AG09309 (cell line): ENCODE data around the gene RSPH10B2.
"Not testable (repeated sequence)": the region's sequence is repeated elsewhere in the genome, so short reads cannot be mapped to it uniquely, and the experiment has no call there.

ENCODE experiments used
- DNase-seq: peaks from one replicate; pipeline ENCODE4 v3.0.0-alpha.2; 2010; ENCODE audit warnings: low read depth
- H3K4me3 ChIP-seq: 2 replicates; pipeline ENCODE4 v1.5.1; 2011; ENCODE audit warnings: mild to moderate bottlenecking, low read depth, low read length, moderate library complexity; ENCODE audit not compliant: control insufficient read depth
- CTCF ChIP-seq: IDR thresholded peaks from 2 replicates; pipeline ENCODE4 v1.5.1; 2011; ENCODE audit warnings: mild to moderate bottlenecking, low read depth, low read length, inconsistent platforms; ENCODE audit not compliant: insufficient read depth, control insufficient read depth; ENCODE audit errors: missing control alignments

Gene RSPH10B2

DNA sequence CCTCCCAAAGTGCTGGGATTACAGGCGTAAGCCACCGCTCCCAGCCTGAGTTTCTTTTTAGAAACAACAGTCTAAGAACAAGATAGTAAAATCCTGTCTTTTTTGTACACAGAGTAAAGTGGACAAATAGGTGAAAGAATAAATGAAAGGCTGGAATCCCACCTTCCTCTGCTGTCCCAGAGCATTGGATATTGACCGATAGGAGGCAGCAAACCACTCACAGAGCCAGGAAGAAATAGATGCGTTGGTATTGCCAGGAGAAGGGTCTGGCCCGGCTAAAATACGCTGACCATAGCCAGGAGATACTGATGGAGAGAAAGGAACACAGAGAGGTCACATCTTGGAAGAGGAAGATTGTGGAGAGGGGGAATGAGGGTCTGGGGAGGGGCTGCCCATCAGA, 35.8 kb upstream of the RSPH10B2 start:
- no peak overlapping the region for H3K4me3 ChIP-seq
- no peak for DNase-seq

GRCh38 chr7:6724351-6724750, 29.6 kb upstream of the RSPH10B2 start:
- H3K4me3 ChIP-seq, DNase-seq: not testable (repeated sequence)

More for the DNA sequence above, 35.8 kb upstream of the RSPH10B2 start:
- TF ChIP-seq CTCF, result peak; percentile 16

DNA sequence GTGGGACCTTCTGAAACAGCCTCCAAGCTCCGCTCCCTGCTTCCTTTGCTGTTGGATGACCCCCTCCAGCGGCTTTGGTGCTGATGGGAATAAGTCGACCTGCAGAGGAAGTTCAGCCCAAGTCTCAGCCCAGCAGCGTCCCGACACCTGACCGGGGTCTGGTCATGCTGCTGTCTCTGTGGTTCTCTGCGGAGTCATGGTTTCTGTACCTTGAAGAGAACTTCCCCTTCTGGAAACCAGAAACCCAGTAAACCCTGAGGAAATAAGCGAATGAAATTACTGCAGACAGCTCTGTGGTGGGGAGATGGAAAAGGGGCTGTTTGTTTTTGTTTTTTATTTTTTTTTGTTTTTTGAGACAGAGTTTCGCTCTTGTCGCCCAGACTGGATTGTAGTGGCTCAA, 28.9 kb upstream of the RSPH10B2 start:
- no peak for DNase-seq
- H3K4me3 ChIP-seq, result no peak overlapping the region

DNA sequence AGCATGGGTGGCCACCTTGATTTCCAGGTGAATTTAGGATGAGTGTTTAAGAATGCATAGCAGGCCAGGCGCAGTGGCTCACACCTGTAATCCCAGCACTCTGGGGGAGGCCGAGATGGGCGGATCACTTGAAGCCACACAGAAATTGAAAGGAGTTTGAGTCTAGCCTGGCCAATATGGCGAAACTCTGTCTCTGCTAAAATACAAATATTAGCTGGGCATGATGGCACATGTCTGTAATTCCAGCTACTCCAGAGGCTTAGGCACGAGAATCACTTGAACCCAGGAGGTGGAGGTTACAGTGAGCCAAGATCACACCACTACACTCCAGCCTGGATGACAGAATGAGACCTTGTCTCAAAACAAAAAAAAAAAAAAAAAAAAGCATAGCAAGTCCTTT, 27.6 kb upstream of the RSPH10B2 start:
- not testable (repeated sequence) for DNase-seq, H3K4me3 ChIP-seq

More for the DNA sequence above, 28.9 kb upstream of the RSPH10B2 start:
- TF ChIP-seq CTCF, result no peak

DNA sequence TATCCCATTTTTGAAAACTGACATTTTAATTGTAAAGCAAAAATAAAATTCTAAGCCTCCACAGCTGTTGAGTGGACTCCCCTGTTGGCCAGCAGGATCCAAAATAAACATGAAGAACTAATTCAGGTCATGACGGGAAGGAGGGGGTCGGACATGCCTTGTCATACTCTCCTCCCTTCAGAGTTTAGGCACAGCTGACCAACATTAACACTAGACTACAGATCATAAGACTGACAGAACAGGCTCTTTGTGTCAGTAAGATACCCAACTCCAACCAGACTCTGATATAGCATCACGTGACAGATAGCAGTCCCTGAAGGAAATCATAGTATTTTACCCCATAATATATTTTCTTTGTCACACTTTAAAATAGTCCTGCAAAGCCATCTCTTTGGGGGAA, 26.2 kb upstream of the RSPH10B2 start:
- TF ChIP-seq CTCF, result no peak
- no peak overlapping the region for H3K4me3 ChIP-seq
- DNase-seq, result no peak

- H3K4me3 ChIP-seq, DNase-seq: not testable (repeated sequence)
Observed at GRCh38 chr7:6728893-6729491, 24.9 kb upstream of the RSPH10B2 start.

DNA sequence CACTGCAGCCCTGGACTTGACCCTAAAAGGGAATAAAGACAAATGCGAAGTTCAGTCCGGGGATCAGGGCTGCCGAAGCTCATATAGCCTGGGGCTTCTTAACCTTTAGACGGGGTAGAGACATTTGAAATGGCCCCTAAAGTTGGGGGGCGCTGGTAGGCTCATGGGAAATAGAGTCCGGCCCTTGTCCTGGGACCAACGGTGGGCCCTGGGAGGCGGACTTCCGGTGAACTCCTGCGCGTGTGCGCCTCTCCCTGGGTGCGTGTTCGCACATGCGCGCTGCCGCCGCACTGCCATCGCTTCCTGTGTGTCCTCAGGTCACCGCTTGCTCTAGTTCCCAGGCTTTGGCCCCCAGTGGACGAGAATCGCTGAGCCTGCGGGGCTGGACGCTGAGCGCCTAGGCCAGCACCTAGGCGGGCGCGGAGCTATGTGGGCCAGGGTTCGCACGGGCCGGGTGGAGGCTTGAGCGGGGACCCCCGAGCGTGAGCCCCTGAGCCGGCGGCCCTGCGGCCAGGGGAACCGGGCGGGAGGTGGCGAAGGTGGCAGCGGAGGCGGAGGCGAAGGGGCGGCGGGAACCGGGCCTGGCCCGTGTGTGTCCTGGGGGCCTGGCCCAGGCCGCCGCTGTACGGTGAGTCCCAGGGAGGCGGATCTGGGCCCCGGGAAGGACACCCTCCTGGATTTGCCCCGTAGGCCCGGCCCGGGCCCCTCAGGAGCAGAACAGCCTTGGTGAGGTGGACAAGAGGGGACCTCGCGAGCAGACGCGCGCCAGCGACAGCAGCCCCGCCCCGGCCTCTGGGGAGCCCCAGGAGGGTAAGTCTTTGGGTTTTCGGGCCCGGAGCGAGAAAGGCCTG, 24.2 kb upstream of the RSPH10B2 start:
- peak; percentile 62 for DNase-seq
- no peak for TF ChIP-seq CTCF
- peak overlapping the region; percentile 77 for H3K4me3 ChIP-seq

DNA sequence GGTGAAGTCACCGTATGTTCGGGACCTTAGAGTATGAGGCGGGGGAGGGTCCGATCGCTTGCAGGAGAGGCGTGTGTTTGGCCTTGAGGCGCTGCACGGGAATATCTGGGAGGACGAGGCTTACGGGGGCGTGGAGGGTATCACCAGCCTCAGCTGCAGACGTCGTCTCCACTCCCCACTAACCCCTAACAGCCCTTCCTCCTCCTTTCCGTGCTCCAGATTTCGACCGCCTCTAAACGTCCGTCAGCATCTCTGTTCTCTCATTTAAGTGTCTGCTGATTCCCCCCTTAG, 23.6 kb upstream of the RSPH10B2 start:
- DNase-seq, result no peak
- H3K4me3 ChIP-seq, result peak overlapping the region; percentile 77
- TF ChIP-seq CTCF, result no peak

DNA sequence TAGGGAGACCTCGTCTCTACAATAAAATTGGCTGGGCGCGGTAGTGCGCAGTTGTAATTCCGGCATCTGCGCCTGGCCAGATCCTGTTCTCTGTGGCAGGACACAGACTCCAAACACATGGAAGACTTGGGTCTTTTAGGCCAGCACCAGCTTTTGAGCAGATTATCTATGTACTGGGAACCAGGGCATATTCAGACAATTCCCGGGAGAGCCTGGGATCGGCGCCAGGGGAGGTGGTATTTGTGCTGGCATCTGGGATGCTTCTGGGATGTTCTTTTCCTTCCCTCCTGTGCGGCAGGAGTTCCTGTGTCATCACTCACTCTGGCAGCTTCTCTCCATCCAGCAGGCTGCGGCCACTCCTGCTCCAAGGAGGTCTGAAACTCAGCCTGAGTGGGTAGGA, 15.5 kb upstream of the RSPH10B2 start:
- DNase-seq, H3K4me3 ChIP-seq: not testable (repeated sequence)

DNA sequence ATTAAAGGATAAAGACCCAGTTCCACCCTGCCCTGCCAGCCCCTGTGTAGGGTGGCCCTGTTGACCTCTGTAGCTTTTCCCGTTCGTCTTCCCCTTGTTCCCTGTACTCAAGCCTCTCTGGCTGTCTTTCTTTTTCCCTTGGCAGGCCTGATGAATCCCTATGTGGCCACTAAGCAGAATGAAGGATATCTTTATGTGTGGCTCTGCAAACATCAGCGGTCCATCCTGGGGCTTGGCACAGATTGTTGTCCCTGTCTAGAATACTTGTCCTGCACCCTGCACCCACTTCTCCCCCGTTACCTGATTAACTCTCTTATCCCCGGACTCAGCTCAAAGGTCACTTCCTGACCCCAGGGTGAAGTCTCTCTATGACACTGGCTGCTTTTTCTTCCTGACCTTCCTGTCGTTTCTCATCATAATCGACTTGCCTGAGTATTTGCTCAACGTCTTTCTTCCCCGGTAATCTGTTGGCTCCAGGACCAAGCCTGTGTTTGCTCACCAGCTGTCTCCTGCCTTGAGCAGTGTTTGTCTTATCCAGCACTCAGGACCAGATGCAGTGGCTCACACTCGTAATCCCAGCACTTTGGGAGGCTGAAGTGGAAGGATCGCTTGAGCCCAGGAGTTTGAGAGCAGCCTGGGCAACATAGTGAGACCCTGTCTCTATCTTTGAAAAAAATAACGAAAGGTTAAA, 9.3 kb upstream of the RSPH10B2 start:
- H3K4me3 ChIP-seq, DNase-seq: not testable (repeated sequence)

DNA sequence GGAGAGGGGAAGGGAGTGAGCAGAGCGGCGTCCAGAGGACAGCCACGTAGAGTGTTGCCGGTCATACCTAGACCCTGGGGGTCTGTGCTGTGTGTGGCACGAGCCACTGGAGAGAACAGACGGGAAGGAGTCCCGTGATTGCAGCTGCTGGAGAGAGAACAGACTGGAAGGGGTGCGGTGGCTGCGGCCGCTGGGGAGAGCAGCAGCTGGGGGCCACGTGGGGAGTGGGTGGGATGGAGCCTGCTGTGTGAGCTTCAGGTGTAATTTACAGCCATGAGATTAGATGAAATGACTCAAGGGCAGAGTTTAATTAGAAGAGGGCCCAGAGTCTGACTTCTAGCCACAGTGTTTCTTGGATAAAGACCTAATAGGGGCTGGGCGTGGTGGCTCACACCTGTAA, 4.6 kb upstream of the RSPH10B2 start:
- DNase-seq, result not testable (repeated sequence)

GRCh38 chr7:6750173-6750572, 3.7 kb upstream of the RSPH10B2 start:
- DNase-seq, result not testable (repeated sequence)

More for the DNA sequence above, 4.6 kb upstream of the RSPH10B2 start:
- H3K4me3 ChIP-seq, result not testable (repeated sequence)

More at GRCh38 chr7:6750173-6750572, 3.7 kb upstream of the RSPH10B2 start:
- not testable (repeated sequence) for H3K4me3 ChIP-seq
